Measurements from ENCODE around the gene ARHGAP15.

DNA sequence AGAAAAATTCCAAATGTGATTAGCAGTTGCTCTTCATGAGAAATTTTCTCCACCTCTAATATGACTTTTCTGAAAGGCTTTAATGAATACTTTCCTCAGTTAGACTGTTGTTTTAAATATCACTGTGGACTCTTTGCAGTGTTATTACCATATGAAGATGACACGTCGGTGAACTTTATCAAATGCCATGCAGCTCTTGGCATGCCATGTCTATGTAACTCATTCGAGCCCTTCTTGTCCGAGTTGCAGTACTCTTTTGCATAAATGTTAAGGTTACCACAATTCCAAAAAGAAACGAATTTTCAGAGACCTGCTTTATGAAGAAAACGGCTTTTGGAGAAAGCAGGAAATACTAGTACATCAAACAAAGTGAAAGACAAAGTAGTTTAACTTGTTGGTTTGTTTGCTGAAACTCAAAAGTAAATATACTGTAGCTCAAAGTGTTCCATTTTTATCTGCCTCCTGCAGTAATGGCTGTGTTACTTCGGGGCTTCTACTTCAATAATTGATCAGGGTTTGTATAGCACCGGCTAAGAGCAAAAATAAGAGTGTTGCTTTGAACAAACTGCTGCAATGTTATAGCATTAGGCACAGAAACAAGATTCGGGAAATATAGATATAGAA lies 204.1 kb downstream of the ARHGAP15 start:
- TF ChIP-seq CTCF (IDR thresholded peaks at IDR 0.05; ENCODE audit: low read length) (no peak), EZH2 (IDR thresholded peaks at IDR 0.05; ENCODE audit: borderline replicate concordance, low read length) (no peak)
